ENCODE results near the gene ERBIN.

DNA sequence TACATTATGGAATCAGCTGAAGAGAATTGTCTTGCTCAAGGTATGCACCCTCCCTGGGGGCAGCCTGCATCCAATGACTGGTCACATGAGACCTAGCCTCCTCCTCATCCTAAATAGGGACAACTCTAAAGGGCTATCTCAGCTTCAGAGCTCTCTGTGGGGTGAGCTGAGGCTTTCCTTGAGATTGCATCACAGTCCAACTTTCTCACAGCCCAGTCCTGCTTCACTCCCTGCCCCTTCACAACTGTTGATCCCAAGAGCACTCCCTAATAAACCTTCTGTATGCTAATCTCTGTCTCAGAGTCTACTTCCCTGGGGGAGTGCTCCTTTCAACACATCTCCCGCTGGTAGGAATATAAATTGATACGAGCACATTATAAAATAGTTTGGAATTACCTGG is 44.1 kb upstream of the ERBIN start:
- TF ChIP-seq CTCF (IDR thresholded peaks at IDR 0.05) (no peak), ZNF302 (CRISPR knock-in tag; IDR thresholded peaks at IDR 0.05) (no peak), HMGXB4 (CRISPR knock-in tag; IDR thresholded peaks at IDR 0.05; ENCODE audit: borderline replicate concordance) (no peak), MAZ (IDR thresholded peaks at IDR 0.05; ENCODE audit: borderline replicate concordance, low read depth, low read length) (no peak), POLR2A (IDR thresholded peaks at IDR 0.05; ENCODE audit: low read length) (no peak), KDM1A (IDR thresholded peaks at IDR 0.05; ENCODE audit: low read depth) (no peak), BCL3 (IDR thresholded peaks at IDR 0.05) (no peak), JUNB (IDR thresholded peaks at IDR 0.05) (no peak), NR3C1 (IDR thresholded peaks at IDR 0.05) (no peak)
- TF ChIP-seq, protein P1, sequence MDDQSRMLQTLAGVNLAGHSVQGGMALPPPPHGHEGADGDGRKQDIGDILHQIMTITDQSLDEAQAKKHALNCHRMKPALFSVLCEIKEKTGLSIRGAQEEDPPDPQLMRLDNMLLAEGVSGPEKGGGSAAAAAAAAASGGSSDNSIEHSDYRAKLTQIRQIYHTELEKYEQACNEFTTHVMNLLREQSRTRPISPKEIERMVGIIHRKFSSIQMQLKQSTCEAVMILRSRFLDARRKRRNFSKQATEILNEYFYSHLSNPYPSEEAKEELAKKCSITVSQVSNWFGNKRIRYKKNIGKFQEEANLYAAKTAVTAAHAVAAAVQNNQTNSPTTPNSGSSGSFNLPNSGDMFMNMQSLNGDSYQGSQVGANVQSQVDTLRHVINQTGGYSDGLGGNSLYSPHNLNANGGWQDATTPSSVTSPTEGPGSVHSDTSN (IDR thresholded peaks at IDR 0.05), result no peak

All from A549 (cell line).